SK-N-MC (cell line): Measurements from ENCODE around the gene BFAR.

ENCODE experiments used
- DNase-seq: peaks from one replicate; pipeline ENCODE4 v3.0.0-alpha.2; 2011; ENCODE audit warnings: low read depth, low spot score
- H3K27ac ChIP-seq: fragments of 200-600 bp; sonication (generic); 2 replicates; pipeline ENCODE4 v1.5.1; 2016; ENCODE audit warnings: mixed run types
- H3K36me3 ChIP-seq: fragments of 200-600 bp; sonication (generic); 2 replicates; pipeline ENCODE4 v1.6.1; 2017; ENCODE audit warnings: antibody characterized with exemption, low read length, mixed read lengths; ENCODE audit not compliant: insufficient read depth
- H3K4me3 ChIP-seq: fragments of 200-600 bp; sonication (generic); 2 replicates; pipeline ENCODE4 v1.5.1; 2016
- H3K9ac ChIP-seq: fragments of 200-600 bp; sonication (generic); 2 replicates; pipeline ENCODE4 v1.8.0; 2017; ENCODE audit warnings: mixed run types, mixed read lengths; ENCODE audit not compliant: insufficient read length
- H3K9me3 ChIP-seq: fragments of 200-600 bp; sonication (generic); 2 replicates; pipeline ENCODE4 v1.6.1; 2017; ENCODE audit warnings: low read depth, mild to moderate bottlenecking, antibody characterized with exemption, low read length, moderate library complexity, mixed read lengths
- EZH2 ChIP-seq: fragments of 200-600 bp; sonication (generic); IDR thresholded peaks from one replicate; pipeline ENCODE4 v1.6.1; 2017; ENCODE audit warnings: antibody characterized with exemption
- FOXP2 ChIP-seq: optimal IDR thresholded peaks from 2 replicates; pipeline ENCODE3; 2011; ENCODE audit warnings: mild to moderate bottlenecking, moderate library complexity; ENCODE audit not compliant: insufficient read depth; ENCODE audit errors: extremely low read length, control extremely low read depth
- POLR2AphosphoS5 ChIP-seq: IDR thresholded peaks from 2 replicates; pipeline ENCODE4 v1.6.1; 2012; ENCODE audit warnings: mild to moderate bottlenecking, low read depth, low read length, borderline replicate concordance

The BFAR gene

DNA sequence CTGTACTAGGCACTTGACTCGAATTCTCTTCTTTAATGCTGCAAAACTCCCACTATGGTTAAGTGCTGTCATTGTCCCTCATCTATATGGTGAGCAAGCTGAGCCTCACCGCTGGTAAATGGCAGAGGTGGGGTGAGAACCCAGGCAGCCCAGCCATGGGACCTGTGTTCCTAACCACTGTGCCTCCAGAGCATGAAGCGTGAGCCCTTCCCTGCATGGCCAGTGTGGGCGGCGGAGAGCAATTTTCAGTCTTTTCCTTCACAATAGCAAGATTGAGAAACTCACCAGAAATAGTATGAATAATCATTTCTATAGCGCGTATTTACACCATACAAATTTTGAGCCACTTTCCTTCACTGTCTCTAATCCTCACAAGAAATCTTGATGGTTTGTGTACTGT lies 9.2 kb downstream of the BFAR start:
- no peak for DNase-seq
- peaks cover 39% of the 10 kb centered on the region for H3K36me3 ChIP-seq
- H3K27ac ChIP-seq, result no peak overlapping the region

DNA sequence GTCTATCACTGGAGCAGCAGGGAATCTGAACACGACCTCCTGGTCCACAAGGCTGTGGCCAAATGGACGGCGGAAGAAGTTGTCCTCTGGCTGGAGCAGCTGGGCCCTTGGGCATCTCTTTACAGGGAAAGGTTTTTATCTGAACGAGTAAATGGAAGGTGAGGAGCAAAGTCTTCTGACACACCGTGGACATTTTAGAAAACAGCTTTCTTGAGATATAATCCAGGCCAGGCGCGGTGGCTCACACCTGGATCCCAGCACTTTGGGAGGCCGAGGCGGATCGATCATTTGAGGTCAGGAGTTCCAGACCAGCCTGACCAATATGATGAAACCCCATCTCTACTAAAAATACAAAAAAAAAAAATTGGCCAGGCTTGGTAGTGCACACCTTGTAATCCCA lies 17.1 kb downstream of the BFAR start:
- Histone ChIP-seq H3K27ac (no peak overlapping the region), H3K36me3 (peaks cover 68% of the 10 kb centered on the region)
- TF ChIP-seq EZH2 (no peak), FOXP2 (no peak), POLR2AphosphoS5 (no peak)

More for the DNA sequence above, 9.2 kb downstream of the BFAR start:
- H3K9me3 ChIP-seq, result no peaks in the 10 kb centered on the region
- TF ChIP-seq FOXP2, result no peak
- TF ChIP-seq POLR2AphosphoS5, result no peak
- no peak for TF ChIP-seq EZH2
- no peak overlapping the region for H3K4me3 ChIP-seq
- no peak overlapping the region for H3K9ac ChIP-seq

DNA sequence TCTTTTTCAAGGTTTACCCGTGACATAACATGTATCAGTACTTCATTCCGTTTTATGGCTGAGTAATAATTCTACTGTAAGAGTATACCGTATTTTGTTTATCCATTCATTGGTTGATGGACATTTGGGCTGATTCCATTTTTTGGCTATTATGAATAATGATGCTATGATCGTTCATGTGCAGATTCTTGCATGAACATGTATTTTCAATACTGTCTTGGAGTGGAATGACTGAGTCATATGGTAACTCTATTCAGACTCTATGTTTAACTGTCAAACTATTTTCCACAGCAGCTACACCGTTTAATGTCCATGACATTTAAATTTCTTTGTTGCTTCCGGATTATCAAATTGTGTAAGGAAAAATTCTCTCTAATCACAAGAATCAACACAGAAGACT lies 17.9 kb downstream of the BFAR start:
- DNase-seq, result no peak
- no peaks in the 10 kb centered on the region for H3K9me3 ChIP-seq
- no peak overlapping the region for H3K27ac ChIP-seq
- H3K4me3 ChIP-seq, result no peak overlapping the region
- peaks cover 65% of the 10 kb centered on the region for H3K36me3 ChIP-seq
- no peak overlapping the region for H3K9ac ChIP-seq
- TF ChIP-seq EZH2, result no peak
- TF ChIP-seq FOXP2, result no peak
- no peak for TF ChIP-seq POLR2AphosphoS5

More for the DNA sequence above, 17.1 kb downstream of the BFAR start:
- no peaks in the 10 kb centered on the region for H3K9me3 ChIP-seq
- DNase-seq, result no peak
- H3K9ac ChIP-seq, result no peak overlapping the region
- H3K4me3 ChIP-seq, result no peak overlapping the region

DNA sequence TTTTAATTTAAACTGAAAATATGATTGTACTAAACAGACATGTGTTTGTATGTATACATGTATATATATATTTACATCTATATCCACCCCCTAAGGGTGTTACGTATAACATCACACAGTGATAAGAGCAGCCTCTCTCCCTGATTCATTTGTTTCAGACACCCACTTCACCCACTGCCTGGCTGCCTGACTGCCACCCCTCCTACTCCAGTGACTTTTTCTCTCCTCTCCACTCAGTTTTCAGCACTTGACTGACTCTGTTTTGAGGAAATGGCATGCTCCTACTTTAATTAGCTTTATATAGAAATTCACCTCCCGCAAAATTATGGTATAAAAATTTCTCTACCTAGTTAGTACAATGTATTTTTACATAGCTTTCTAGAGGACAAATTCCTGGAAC lies 20.0 kb downstream of the BFAR start:
- Histone ChIP-seq H3K36me3 (peaks cover 58% of the 10 kb centered on the region), H3K4me3 (no peak overlapping the region), H3K27ac (no peak overlapping the region), H3K9me3 (no peaks in the 10 kb centered on the region), H3K9ac (no peak overlapping the region)
- TF ChIP-seq POLR2AphosphoS5 (no peak), FOXP2 (no peak), EZH2 (no peak)
- no peak for DNase-seq

DNA sequence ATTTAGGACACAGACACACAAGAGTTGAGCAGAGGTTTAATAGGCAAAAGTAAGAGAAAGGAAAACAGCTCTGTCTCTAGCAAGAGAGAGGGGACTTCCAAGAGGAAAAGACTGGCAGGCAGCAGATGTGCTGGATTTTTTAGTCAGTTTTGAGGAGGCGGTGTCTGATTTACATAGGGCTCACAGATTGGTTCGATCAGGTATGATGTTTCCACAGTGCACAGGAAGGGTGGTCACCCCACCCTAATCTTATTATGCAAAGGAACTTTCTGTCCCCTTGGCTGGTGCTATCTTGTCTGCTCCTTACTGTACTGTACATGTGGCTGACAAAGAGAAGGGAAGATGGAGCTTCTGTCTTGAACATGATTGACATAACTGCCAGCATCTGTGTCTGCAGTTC lies 25.3 kb downstream of the BFAR start:
- H3K9ac ChIP-seq, result no peak overlapping the region
- no peak overlapping the region for H3K4me3 ChIP-seq
- no peak overlapping the region for H3K27ac ChIP-seq
- no peaks in the 10 kb centered on the region for H3K9me3 ChIP-seq
- no peak for DNase-seq
- peaks cover 46% of the 10 kb centered on the region for H3K36me3 ChIP-seq
- TF ChIP-seq FOXP2 (no peak), POLR2AphosphoS5 (no peak), EZH2 (no peak)

DNA sequence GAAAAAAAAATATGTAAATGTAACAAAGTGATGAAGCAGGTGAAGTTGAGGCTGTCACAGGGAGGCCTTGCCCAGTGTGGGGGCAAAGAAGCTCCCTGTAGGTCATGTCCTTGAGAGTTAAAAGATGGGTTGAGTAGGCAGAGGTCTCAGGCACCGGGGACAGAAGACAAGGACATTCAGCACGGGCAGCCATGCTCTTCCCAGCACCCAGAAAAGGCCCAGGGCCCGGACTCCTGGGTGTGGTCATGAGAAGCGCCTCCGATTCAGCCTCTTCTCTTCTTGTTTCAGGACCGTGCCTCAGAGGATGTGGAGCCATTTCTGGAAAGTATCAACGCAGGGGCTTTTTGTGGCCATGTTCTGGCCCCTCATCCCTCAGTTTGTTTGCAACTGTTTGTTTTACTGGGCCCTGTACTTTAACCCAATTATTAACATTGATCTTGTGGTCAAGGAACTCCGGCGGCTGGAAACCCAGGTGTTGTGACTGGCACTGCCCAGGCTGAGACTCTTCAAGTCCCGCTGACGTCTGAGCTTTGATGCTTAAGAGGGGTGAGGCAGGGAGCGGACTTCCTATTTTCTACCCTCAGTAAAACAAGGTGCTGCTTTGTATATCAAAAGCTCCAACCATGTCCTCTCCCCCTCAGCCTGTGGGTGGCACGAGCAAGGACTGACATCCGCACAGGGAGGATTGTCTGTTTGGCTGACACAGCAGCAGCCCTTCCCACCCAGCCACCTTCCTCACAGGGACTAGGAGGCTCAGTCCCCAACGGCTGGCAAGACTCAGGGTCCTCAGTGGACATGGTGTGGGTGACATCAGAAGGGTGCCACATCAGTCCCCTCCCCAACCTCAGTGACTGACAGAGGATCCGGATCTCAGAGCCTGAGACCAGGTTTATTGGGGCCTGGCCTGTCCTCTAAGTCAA lies 34.9 kb downstream of the BFAR start:
- Histone ChIP-seq H3K4me3 (no peak overlapping the region), H3K9me3 (no peaks in the 10 kb centered on the region), H3K9ac (no peak overlapping the region), H3K36me3 (peaks cover 51% of the 10 kb centered on the region), H3K27ac (no peak overlapping the region)
- TF ChIP-seq FOXP2 (no peak), POLR2AphosphoS5 (no peak), EZH2 (no peak)
- no peak for DNase-seq

DNA sequence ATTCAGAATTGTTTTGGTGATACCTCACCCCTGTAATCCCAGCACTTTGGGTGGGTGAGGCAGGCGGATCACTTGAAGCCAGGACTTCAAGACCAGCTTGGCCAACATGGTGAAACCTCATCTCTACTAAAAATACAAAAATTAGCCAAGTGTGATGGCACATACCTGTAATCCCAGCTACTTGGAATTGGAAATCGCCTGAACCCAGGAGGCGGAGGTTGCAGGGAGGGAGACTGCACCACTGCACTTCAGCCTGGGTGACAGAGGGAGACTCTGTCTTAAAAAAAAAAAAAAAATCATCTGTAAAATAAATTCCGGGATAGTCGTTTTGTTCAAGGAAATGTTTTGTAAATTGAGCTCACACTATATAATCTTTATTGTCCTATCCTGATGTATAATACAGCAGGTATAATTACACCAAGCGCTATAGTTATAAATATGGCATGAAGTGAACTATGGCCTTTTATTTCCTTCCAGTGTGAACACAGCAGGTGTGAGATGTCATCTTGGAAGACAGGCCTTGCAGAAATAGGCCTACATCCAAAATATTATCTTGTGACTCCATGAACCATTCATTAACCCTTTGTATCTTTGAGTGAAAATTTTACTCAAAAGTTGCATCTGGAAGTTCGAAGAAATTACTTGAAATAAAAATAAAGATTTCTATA lies 35.9 kb downstream of the BFAR start:
- Histone ChIP-seq H3K27ac (no peak overlapping the region), H3K9ac (no peak overlapping the region), H3K9me3 (no peaks in the 10 kb centered on the region), H3K36me3 (peaks cover 46% of the 10 kb centered on the region), H3K4me3 (no peak overlapping the region)
- no peak for DNase-seq
- TF ChIP-seq FOXP2 (no peak), POLR2AphosphoS5 (no peak)

DNA sequence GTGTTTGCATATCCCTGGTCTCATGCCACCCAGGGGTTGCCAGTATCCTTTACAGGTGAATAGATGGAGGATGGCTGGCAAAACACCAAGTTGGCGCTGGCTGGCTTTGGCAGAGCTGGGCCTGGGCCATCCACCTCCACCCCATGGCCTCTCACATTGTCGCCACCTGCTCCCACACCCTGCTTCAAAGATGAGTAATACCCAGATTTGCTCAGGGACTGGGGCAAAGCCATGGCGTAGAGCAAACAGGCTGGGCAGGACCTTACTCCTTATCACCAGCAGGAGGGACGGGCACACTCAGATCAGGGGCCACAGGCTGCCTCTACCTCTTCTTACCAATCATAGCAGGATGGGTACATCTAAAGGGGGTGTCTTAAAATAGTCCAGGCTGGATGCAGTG lies 37.0 kb downstream of the BFAR start:
- H3K36me3 ChIP-seq, result peaks cover 35% of the 10 kb centered on the region
- no peak for DNase-seq
- H3K27ac ChIP-seq, result no peak overlapping the region
- no peak overlapping the region for H3K4me3 ChIP-seq
- no peaks in the 10 kb centered on the region for H3K9me3 ChIP-seq
- H3K9ac ChIP-seq, result no peak overlapping the region
- no peak for TF ChIP-seq FOXP2
- TF ChIP-seq POLR2AphosphoS5, result no peak
- no peak for TF ChIP-seq EZH2
